ENCODE measurements around the gene TSPYL4.
A peak's percentile ranks its signal among the peaks of the same experiment; 100 is the strongest.
"Not testable (repeated sequence)": the region's sequence is repeated elsewhere in the genome, so short reads cannot be mapped to it uniquely, and the experiment has no call there.

Gene TSPYL4

GRCh38 chr6:116291701-116292396 is 38.0 kb upstream of the TSPYL4 start:
- Mint-ChIP-seq H3K9me3 (peaks cover 4% of the 10 kb centered on the region), H3K4me1 (no peaks in the 10 kb centered on the region), H3K36me3 (ENCODE audit: low read depth) (no peaks in the 10 kb centered on the region), H3K27ac (no peak overlapping the region), H3K27me3 (ENCODE audit: low read depth, poor library complexity) (no peaks in the 10 kb centered on the region), H3K4me3 (no peak overlapping the region)
- DNase-seq, result no peak
- no peak for TF ChIP-seq CTCF (IDR thresholded peaks at IDR 0.05)

GRCh38 chr6:116290799-116291198 is 36.9 kb upstream of the TSPYL4 start:
- Mint-ChIP-seq H3K27ac (no peak overlapping the region), H3K4me1 (no peaks in the 10 kb centered on the region)
- no peak for TF ChIP-seq CTCF (IDR thresholded peaks at IDR 0.05)

GRCh38 chr6:116289876-116290275 is 36.0 kb upstream of the TSPYL4 start:
- DNase-seq, result no peak
- Mint-ChIP-seq H3K27me3 (ENCODE audit: low read depth, poor library complexity) (no peaks in the 10 kb centered on the region), H3K4me3 (no peak overlapping the region), H3K9me3 (peaks cover 10% of the 10 kb centered on the region), H3K4me1 (no peaks in the 10 kb centered on the region), H3K36me3 (ENCODE audit: low read depth) (peaks cover 6% of the 10 kb centered on the region), H3K27ac (no peak overlapping the region)
- TF ChIP-seq CTCF (IDR thresholded peaks at IDR 0.05), result no peak

More at GRCh38 chr6:116290799-116291198, 36.9 kb upstream of the TSPYL4 start:
- Mint-ChIP-seq H3K4me3 (no peak overlapping the region), H3K36me3 (ENCODE audit: low read depth) (no peaks in the 10 kb centered on the region), H3K27me3 (ENCODE audit: low read depth, poor library complexity) (no peaks in the 10 kb centered on the region), H3K9me3 (peaks cover 1% of the 10 kb centered on the region)
- no peak for DNase-seq

- no peak for DNase-seq
- Mint-ChIP-seq H3K4me3 (no peak overlapping the region), H3K27me3 (ENCODE audit: low read depth, poor library complexity) (no peaks in the 10 kb centered on the region), H3K27ac (no peak overlapping the region), H3K9me3 (peaks cover 10% of the 10 kb centered on the region), H3K4me1 (peaks cover 6% of the 10 kb centered on the region), H3K36me3 (ENCODE audit: low read depth) (peaks cover 6% of the 10 kb centered on the region)
- peak; percentile 95 for TF ChIP-seq CTCF (IDR thresholded peaks at IDR 0.05)
Measured at GRCh38 chr6:116287689-116288282, 33.9 kb upstream of the TSPYL4 start.

- H3K27me3 Mint-ChIP-seq (ENCODE audit: low read depth, poor library complexity), result no peaks in the 10 kb centered on the region
- no peak overlapping the region for H3K27ac Mint-ChIP-seq
- TF ChIP-seq CTCF (IDR thresholded peaks at IDR 0.05), result no peak
- peaks cover 6% of the 10 kb centered on the region for H3K4me1 Mint-ChIP-seq
- DNase-seq, result no peak
- no peak overlapping the region for H3K4me3 Mint-ChIP-seq
- H3K36me3 Mint-ChIP-seq (ENCODE audit: low read depth), result peaks cover 6% of the 10 kb centered on the region
- H3K9me3 Mint-ChIP-seq, result peaks cover 10% of the 10 kb centered on the region
Measured at GRCh38 chr6:116286773-116287358, 33.0 kb upstream of the TSPYL4 start.

- H3K27me3 Mint-ChIP-seq (ENCODE audit: low read depth, poor library complexity); H3K4me3 Mint-ChIP-seq; DNase-seq; H3K27ac Mint-ChIP-seq; H3K36me3 Mint-ChIP-seq (ENCODE audit: low read depth): not testable (repeated sequence)
- H3K4me1 Mint-ChIP-seq, result peaks cover 18% of the 10 kb centered on the region
- H3K9me3 Mint-ChIP-seq, result peaks cover 10% of the 10 kb centered on the region
Measured at GRCh38 chr6:116284984-116285383, 31.1 kb upstream of the TSPYL4 start.
